B cell (primary cell): Measurements from ENCODE around the gene STK24. TPM values are rescaled to one million over a fixed set of nuclear protein-coding genes. Genes with fewer than 3 reads are reported as not detected.

Experiments
- ATAC-seq: fragments of 200-7000 bp; cut with Tn5 transposase; one replicate; pipeline ENCODE4 v1.10.0; 2021; ENCODE audit warnings: low read depth, mild to moderate bottlenecking, moderate number of reproducible peaks, moderate library complexity
- CTCF ChIA-PET: fragments of 350-600 bp; sonication (Branson Sonifier 250); formaldehyde crosslinking; loops from one replicate; lab custom pipeline; 2021; ENCODE audit warnings: antibody characterized with exemption, inconsistent platforms; lab: Charles Lee
- POLR2A ChIA-PET: fragments of 350-600 bp; sonication (Branson Sonifier 250); formaldehyde crosslinking; loops from one replicate; lab custom pipeline; 2021; ENCODE audit warnings: antibody characterized with exemption; lab: Charles Lee
- DNase-seq: peaks from one replicate; pipeline ENCODE4 v3.0.0; 2013
- H2AFZ ChIP-seq: 2 replicates; pipeline ENCODE4 v1.6.1; 2012; ENCODE audit warnings: mild to moderate bottlenecking, low read depth, low read length; ENCODE audit not compliant: insufficient read depth, poor library complexity, severe bottlenecking
- H3K27ac ChIP-seq, 2 donors: 1 replicate in 1 of 2; 2 replicates in 1 of 2; pipeline ENCODE4 v1.5.1; 2012 to 2013; ENCODE audit warnings: low read length in 2 of 2, mild to moderate bottlenecking in 2 of 2, moderate library complexity in 1 of 2
- H3K27me3 ChIP-seq, 4 experiments: fragments of 200-600 bp in 1 of 4; sonication (generic) in 1 of 4; replicated peaks in 1 of 4; 1 replicate in 2 of 4; 2 replicates in 2 of 4; pipeline versions ENCODE4 v1.6.1 to v1.7.0; 2013 to 2016; ENCODE audit warnings: low read length in 3 of 4, mild to moderate bottlenecking in 2 of 4, mixed read lengths in 1 of 4, moderate library complexity in 1 of 4; ENCODE audit not compliant: insufficient read depth in 4 of 4, control insufficient read depth in 3 of 4; ENCODE audit errors: control extremely low read depth in 1 of 4
- H3K36me3 ChIP-seq, 2 experiments: replicated peaks in 1 of 2; 1 replicate in 1 of 2; 2 replicates in 1 of 2; pipeline versions ENCODE4 v1.6.1 to v1.7.1; 2013; ENCODE audit warnings: low read length in 1 of 2; ENCODE audit not compliant: insufficient read depth in 2 of 2, control insufficient read depth in 1 of 2; ENCODE audit errors: control extremely low read depth in 1 of 2, extremely low read depth in 1 of 2
- H3K4me1 ChIP-seq, 2 donors: fragments of 200-600 bp in 1 of 2; sonication (generic) in 1 of 2; 1 replicate in 1 of 2; 2 replicates in 1 of 2; pipeline versions ENCODE4 v1.5.1 to v1.6.1; 2013 to 2017; ENCODE audit warnings: low read length in 2 of 2; ENCODE audit not compliant: control insufficient read depth in 2 of 2, insufficient read depth in 2 of 2
- H3K4me2 ChIP-seq: replicated peaks from 2 replicates; pipeline ENCODE3; 2012; ENCODE audit warnings: mild to moderate bottlenecking, low read depth, low read length; ENCODE audit not compliant: poor library complexity, severe bottlenecking
- H3K4me3 ChIP-seq, 5 experiments: fragments of 200-600 bp in 1 of 5; sonication (generic) in 1 of 5; 1 replicate in 3 of 5; 2 replicates in 2 of 5; pipeline versions ENCODE4 v1.5.1 to v1.7.0; 2011 to 2016; ENCODE audit warnings: low read length in 4 of 5, mild to moderate bottlenecking in 4 of 5, low read depth in 2 of 5, control low read depth in 1 of 5, moderate library complexity in 1 of 5; ENCODE audit not compliant: insufficient read depth in 1 of 5; ENCODE audit errors: control extremely low read depth in 1 of 5, extremely low read depth in 1 of 5
- H3K79me2 ChIP-seq: fragments of 200-600 bp; sonication (generic); one replicate; pipeline ENCODE4 v1.6.0; 2016; ENCODE audit warnings: low read length; ENCODE audit not compliant: control insufficient read depth, insufficient read depth
- H3K9ac ChIP-seq: fragments of 200-600 bp; sonication (generic); 2 replicates; pipeline ENCODE4 v1.6.1; 2017; ENCODE audit warnings: mild to moderate bottlenecking, low read length, moderate library complexity
- H3K9me3 ChIP-seq, 3 donors: one replicate each; pipeline versions ENCODE4 v1.6.1 to v1.7.1; 2013; ENCODE audit warnings: low read length in 2 of 3; ENCODE audit not compliant: control insufficient read depth in 2 of 3, insufficient read depth in 1 of 3; ENCODE audit errors: control extremely low read depth in 1 of 3
- H4K20me1 ChIP-seq: 2 replicates; pipeline ENCODE4 v1.6.0; 2012; ENCODE audit warnings: mild to moderate bottlenecking, low read length; ENCODE audit not compliant: insufficient read depth, control insufficient read depth, poor library complexity, severe bottlenecking
- H3K27ac Mint-ChIP-seq: one replicate; pipeline ENCODE4 v1.8.0; 2021; ENCODE audit warnings: mixed read lengths
- H3K27me3 Mint-ChIP-seq: one replicate; pipeline ENCODE4 v1.8.0; 2021; ENCODE audit warnings: mixed read lengths
- H3K4me1 Mint-ChIP-seq: one replicate; pipeline ENCODE4 v1.8.0; 2021; ENCODE audit warnings: mixed read lengths
- H3K4me3 Mint-ChIP-seq: one replicate; pipeline ENCODE4 v1.8.0; 2021; ENCODE audit warnings: mixed read lengths
- H3K9me3 Mint-ChIP-seq: one replicate; pipeline ENCODE4 v1.8.0; 2022; ENCODE audit warnings: mixed read lengths; ENCODE audit not compliant: insufficient read depth
- CTCF ChIP-seq: fragments of 200-600 bp; IDR thresholded peaks from one replicate; pipeline ENCODE4 v1.8.0; 2022; ENCODE audit warnings: antibody characterized with exemption, mild to moderate bottlenecking
- EZH2 ChIP-seq: IDR thresholded peaks from 2 replicates; pipeline ENCODE4 v1.6.1; 2012; ENCODE audit warnings: borderline replicate concordance, low read depth, mild to moderate bottlenecking, moderate library complexity, low read length; ENCODE audit not compliant: insufficient read depth, poor library complexity, severe bottlenecking
- WGBS: methylation state at CpG from one replicate; pipeline ENCODE4 v1.1.5; 2013; ENCODE audit warnings: missing lambda C conversion rate; ENCODE audit not compliant: insufficient coverage; 5-methylcytosine and 5-hydroxymethylcytosine counted together
- intact Hi-C: fragments of 100-400 bp; cut with micrococcal nuclease; formaldehyde crosslinking; loops from one replicate; pipeline ENCODE4 v1.10.0; 2022
- polyA plus RNA-seq: library from polyadenylated mRNA; depleted of rRNA; stranded (reverse); fragments of >200 nt; gene quantifications from 2 replicates; pipeline ENCODE4 v1.2.3, GENCODE V29; 2012
- total RNA-seq, 2 donors: library from RNA; stranded (reverse); fragments of 120-200 nt in 1 of 2; gene quantifications; 1 replicate in 1 of 2; 2 replicates in 1 of 2; pipeline versions ENCODE4 v1.2.3 to v1.2.4, GENCODE V29; 2013 to 2022

The STK24 gene
- total and polyA plus RNA-seq, 2 donors (not counting 1 experiment from before 2014, with no cell fraction given) = 47.2 to 117 TPM

GRCh38 chr13:98443329-98443728 is 133.6 kb downstream of the STK24 start:
- Histone ChIP-seq H3K9me3 (no peaks in the 10 kb centered on the region), H3K27ac (no peak overlapping the region), H3K9ac (no peak overlapping the region), H3K4me2 (no peak overlapping the region), H3K4me3 (no peak overlapping the region), H4K20me1 (no peaks in the 10 kb centered on the region), H3K4me1 (peaks cover 9 to 12% of the 10 kb centered on the region in 2 donors), H2AFZ (no peak overlapping the region), H3K79me2 (no peaks in the 10 kb centered on the region), H3K36me3 (no peaks in the 10 kb centered on the region), H3K27me3 (no peaks in the 10 kb centered on the region)
- Mint-ChIP-seq H3K27me3 (no peaks in the 10 kb centered on the region), H3K4me1 (peaks cover 9% of the 10 kb centered on the region), H3K4me3 (no peak overlapping the region), H3K27ac (no peak overlapping the region), H3K9me3 (no peaks in the 10 kb centered on the region)
- ChIA-PET CTCF (interaction anchor here (4.9 to 8.6 kb wide), 2 partner anchors 209 to 230 kb away, joined by 68 to 268 read pairs; no protein-coding TSS in a partner anchor), POLR2A (no interaction called here)
- 95% methylated on average over 9 of the region's 11 CpGs for WGBS
- no peak for ATAC-seq
- no peak for DNase-seq
- TF ChIP-seq CTCF (no peak), EZH2 (no peak)
- intact Hi-C loops = loop anchor here (10.0 kb wide), 1 partner anchor 131 kb away; the partner anchor contains the start of gene STK24

- TF ChIP-seq EZH2 (no peak), CTCF (no peak)
- WGBS = 88% methylated on average over 26 of the region's 27 CpGs
- Histone ChIP-seq H3K27ac (no peak overlapping the region), H4K20me1 (no peaks in the 10 kb centered on the region), H3K36me3 (no peaks in the 10 kb centered on the region), H2AFZ (no peak overlapping the region), H3K9me3 (no peaks in the 10 kb centered on the region), H3K4me1 (peaks cover 9 to 12% of the 10 kb centered on the region in 2 donors), H3K9ac (no peak overlapping the region), H3K4me2 (no peak overlapping the region), H3K79me2 (no peaks in the 10 kb centered on the region), H3K4me3 (no peak overlapping the region), H3K27me3 (no peaks in the 10 kb centered on the region)
- Mint-ChIP-seq H3K9me3 (no peaks in the 10 kb centered on the region), H3K4me3 (no peak overlapping the region), H3K27me3 (no peaks in the 10 kb centered on the region), H3K27ac (no peak overlapping the region), H3K4me1 (peaks cover 9% of the 10 kb centered on the region)
- ChIA-PET POLR2A (no interaction called here), CTCF (interaction anchor here (1.1 to 8.6 kb wide), 2 partner anchors 210 to 231 kb away, joined by 5 to 268 read pairs; no protein-coding TSS in a partner anchor)
- DNase-seq (no peak), ATAC-seq (no peak)
- intact Hi-C loops = loop anchor here (10.0 kb wide), 1 partner anchor 132 kb away; the partner anchor contains the start of gene STK24
Measured at GRCh38 chr13:98442391-98443230, 134.3 kb downstream of the STK24 start.
